ENCODE data around the gene POLR1A.

DNA sequence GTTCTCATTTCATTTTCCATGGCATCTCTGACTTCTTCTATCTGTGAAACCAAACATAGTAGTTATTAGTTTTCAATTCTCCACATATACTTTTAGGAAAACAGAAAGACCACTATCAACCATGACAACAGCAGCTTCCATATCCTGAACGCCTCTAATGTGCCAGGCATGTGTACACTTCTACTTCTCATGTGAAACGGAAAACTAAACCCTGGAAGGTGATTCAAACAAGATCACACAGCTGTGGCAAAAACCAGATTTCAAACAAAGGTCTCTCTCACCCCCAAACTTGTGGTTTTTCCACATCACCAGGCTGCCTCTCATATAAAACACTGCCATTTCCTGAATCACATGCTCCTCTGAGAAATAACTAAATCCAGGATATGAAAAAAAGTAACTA is 42.1 kb upstream of the POLR1A start:
- TF ChIP-seq, protein P1, sequence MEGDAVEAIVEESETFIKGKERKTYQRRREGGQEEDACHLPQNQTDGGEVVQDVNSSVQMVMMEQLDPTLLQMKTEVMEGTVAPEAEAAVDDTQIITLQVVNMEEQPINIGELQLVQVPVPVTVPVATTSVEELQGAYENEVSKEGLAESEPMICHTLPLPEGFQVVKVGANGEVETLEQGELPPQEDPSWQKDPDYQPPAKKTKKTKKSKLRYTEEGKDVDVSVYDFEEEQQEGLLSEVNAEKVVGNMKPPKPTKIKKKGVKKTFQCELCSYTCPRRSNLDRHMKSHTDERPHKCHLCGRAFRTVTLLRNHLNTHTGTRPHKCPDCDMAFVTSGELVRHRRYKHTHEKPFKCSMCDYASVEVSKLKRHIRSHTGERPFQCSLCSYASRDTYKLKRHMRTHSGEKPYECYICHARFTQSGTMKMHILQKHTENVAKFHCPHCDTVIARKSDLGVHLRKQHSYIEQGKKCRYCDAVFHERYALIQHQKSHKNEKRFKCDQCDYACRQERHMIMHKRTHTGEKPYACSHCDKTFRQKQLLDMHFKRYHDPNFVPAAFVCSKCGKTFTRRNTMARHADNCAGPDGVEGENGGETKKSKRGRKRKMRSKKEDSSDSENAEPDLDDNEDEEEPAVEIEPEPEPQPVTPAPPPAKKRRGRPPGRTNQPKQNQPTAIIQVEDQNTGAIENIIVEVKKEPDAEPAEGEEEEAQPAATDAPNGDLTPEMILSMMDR (IDR thresholded peaks at IDR 0.05): no peak
- no peak for TF ChIP-seq POLR2A (IDR thresholded peaks at IDR 0.05)
